ENCODE results near the gene TBC1D4.
"Not testable (repeated sequence)": the region's sequence is repeated elsewhere in the genome, so short reads cannot be mapped to it uniquely, and the experiment has no call there.

DNA sequence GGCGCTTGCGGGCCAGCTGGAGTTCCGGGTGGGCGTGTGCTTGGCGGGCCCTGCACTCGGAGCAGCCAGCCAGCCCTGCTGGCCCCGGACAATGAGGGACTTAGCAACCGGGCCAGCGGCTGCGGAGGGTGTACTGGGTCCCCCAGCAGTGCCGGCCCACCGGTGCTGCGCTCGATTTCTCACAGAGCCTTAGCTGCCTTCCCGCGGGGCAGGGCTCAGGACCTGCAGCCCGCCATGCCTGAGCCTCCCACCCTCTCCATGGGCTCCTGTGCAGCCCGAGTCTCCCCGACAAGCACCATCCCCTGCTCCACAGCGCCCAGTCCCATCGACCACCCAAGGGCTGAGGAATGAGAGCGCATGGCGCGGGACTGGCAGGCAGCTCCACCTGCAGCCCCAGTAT, 213.5 kb downstream of the TBC1D4 start:
- TF ChIP-seq CTCF (IDR thresholded peaks at IDR 0.05); EP300 (IDR thresholded peaks at IDR 0.05; ENCODE audit: low read depth); POLR2A (IDR thresholded peaks at IDR 0.05): not testable (repeated sequence)
